ENCODE measurements around the gene AQP1.

AQP1 gene

DNA sequence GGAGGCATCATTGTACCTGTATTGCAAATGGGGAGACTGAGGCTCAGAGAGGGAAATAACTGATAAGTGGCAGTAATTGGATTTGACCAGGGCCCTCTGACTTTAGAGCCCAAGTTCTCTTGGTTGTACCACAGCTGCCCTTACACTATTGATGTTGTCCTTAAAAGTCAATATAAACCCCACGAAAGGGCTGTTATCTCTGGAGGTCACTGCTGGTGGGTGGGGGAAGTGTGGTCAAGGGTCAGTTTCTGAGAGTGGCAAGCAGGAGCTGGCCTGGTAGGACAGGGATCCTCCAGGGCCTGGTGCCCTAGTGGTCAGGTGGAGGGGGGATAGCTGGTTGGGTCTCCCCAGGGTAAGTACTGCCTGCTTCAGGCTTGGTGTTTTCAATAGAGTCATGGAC lies 44.2 kb upstream of the AQP1 start:
- TF ChIP-seq, protein P1, sequence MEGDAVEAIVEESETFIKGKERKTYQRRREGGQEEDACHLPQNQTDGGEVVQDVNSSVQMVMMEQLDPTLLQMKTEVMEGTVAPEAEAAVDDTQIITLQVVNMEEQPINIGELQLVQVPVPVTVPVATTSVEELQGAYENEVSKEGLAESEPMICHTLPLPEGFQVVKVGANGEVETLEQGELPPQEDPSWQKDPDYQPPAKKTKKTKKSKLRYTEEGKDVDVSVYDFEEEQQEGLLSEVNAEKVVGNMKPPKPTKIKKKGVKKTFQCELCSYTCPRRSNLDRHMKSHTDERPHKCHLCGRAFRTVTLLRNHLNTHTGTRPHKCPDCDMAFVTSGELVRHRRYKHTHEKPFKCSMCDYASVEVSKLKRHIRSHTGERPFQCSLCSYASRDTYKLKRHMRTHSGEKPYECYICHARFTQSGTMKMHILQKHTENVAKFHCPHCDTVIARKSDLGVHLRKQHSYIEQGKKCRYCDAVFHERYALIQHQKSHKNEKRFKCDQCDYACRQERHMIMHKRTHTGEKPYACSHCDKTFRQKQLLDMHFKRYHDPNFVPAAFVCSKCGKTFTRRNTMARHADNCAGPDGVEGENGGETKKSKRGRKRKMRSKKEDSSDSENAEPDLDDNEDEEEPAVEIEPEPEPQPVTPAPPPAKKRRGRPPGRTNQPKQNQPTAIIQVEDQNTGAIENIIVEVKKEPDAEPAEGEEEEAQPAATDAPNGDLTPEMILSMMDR (IDR thresholded peaks at IDR 0.05; ENCODE audit: control insufficient read depth, extremely low read depth, insufficient read depth) = no peak
- DNase-seq (ENCODE audit: low read depth) = no peak
- no peak overlapping the region for H3K4me3 ChIP-seq (ENCODE audit: low read depth, low read length)

GRCh38 chr7:30869794-30870611 lies 41.6 kb upstream of the AQP1 start:
- TF ChIP-seq, protein P1 (IDR thresholded peaks at IDR 0.05; ENCODE audit: control insufficient read depth, extremely low read depth, insufficient read depth) = no peak
- no peak for DNase-seq (ENCODE audit: low read depth)
- no peak overlapping the region for H3K4me3 ChIP-seq (ENCODE audit: low read depth, low read length)

- H3K4me3 ChIP-seq (ENCODE audit: low read depth, low read length) = no peak overlapping the region
- DNase-seq (ENCODE audit: low read depth) = no peak
- TF ChIP-seq, protein P1 (IDR thresholded peaks at IDR 0.05; ENCODE audit: control insufficient read depth, extremely low read depth, insufficient read depth) = no peak
Measured at GRCh38 chr7:30870821-30871518, 40.7 kb upstream of the AQP1 start.

DNA sequence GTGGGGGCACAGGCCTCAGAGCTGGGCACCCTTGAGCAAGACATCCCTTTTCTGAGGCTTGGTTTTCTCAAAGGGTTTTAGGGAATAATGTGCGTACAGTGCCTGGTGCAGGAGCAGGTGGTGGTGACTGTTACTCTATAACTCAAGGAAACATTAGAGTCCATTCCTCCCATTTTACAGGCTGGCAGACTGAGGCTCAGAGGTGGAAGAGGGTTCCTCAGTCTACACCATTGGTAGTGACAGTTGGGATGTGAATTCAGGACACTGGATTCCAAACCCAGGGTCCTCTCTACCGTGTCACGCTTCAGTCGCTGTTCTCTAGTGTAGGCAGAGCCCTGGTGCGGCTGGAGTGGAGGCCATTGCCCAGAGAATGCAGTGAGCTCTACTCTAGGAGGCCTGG lies 40.0 kb upstream of the AQP1 start:
- no peak overlapping the region for H3K4me3 ChIP-seq (ENCODE audit: low read depth, low read length)
- DNase-seq (ENCODE audit: low read depth) = no peak
- TF ChIP-seq, protein P1 (IDR thresholded peaks at IDR 0.05; ENCODE audit: control insufficient read depth, extremely low read depth, insufficient read depth) = no peak

- H3K4me3 ChIP-seq (ENCODE audit: low read depth, low read length) = no peak overlapping the region
- no peak for DNase-seq (ENCODE audit: low read depth)
- TF ChIP-seq, protein P1 (IDR thresholded peaks at IDR 0.05; ENCODE audit: control insufficient read depth, extremely low read depth, insufficient read depth) = no peak
Measured at GRCh38 chr7:30873207-30873606, 38.4 kb upstream of the AQP1 start.

- TF ChIP-seq, protein P1 (IDR thresholded peaks at IDR 0.05; ENCODE audit: control insufficient read depth, extremely low read depth, insufficient read depth) = no peak
- H3K4me3 ChIP-seq (ENCODE audit: low read depth, low read length) = no peak overlapping the region
- DNase-seq (ENCODE audit: low read depth) = no peak
Measured at GRCh38 chr7:30873656-30874055, 38.0 kb upstream of the AQP1 start.

All from LNCaP clone FGC (cell line).